Measurements from ENCODE around the gene PRSS23.
"Not testable (repeated sequence)": the region's sequence is repeated elsewhere in the genome, so short reads cannot be mapped to it uniquely, and the experiment has no call there.

PRSS23 gene

DNA sequence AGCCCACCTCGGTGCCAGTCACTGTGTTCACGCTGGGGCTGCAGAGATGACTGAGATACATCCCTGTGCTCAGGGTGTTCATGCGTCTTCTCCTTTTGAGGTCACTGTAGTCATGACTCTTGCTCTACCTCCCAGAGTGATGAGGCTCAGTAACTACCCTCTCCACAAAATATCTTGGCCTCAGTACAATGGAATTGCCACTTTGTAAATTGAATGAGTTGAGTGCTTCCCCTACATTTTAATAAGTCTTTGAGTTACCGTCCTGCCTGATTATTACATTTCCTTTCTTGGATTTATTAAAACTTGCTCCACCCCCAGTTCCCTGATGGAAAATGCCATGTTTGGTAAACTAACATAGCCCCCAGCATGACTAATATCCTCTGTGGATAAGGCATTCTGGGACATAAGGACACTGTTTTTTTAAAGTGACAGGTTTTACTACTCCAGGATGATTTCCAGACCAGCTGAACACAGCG lies 15.9 kb downstream of the PRSS23 start:
- DNase-seq, result no peak

DNA sequence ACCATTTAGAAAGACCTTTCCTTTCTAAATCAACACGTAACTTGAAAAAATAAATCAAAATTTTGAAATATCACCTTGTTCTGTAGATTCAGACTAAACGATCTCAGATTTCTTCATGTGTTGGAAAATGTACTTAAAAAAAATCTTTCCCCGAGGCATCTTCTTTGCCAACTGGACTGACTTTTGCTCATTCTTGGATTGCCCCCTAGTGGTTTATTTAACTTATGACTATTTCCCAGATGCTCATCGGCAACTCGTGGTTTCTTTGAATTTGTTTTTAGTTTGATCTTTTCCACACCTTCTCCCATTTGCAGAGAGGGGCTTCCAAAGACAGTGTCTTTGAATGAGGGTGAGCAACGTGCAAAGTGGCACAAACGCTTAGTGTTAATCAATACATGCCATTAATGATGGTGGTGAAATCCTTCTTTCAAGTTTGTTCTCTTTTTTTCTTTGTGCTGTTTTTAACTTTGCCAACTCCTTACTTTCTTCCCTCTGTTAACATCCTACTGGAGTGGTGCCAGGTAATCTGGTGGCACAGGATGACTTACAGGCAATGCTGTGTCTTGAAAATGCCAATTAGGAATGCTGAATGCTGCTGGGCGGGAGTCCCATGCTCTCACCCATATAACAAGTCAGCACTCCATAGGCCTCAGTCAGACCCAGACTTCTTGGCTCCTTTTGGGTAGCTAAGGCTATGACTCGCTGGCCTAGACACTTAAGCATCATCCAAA lies 18.3 kb downstream of the PRSS23 start:
- peak; percentile 61 for DNase-seq

GRCh38 chr11:86824139-86824538 lies 23.8 kb downstream of the PRSS23 start:
- not testable (repeated sequence) for DNase-seq

- DNase-seq, result not testable (repeated sequence)
These were observed 34.0 kb downstream of the PRSS23 start for GRCh38 chr11:86834376-86834775.

DNA sequence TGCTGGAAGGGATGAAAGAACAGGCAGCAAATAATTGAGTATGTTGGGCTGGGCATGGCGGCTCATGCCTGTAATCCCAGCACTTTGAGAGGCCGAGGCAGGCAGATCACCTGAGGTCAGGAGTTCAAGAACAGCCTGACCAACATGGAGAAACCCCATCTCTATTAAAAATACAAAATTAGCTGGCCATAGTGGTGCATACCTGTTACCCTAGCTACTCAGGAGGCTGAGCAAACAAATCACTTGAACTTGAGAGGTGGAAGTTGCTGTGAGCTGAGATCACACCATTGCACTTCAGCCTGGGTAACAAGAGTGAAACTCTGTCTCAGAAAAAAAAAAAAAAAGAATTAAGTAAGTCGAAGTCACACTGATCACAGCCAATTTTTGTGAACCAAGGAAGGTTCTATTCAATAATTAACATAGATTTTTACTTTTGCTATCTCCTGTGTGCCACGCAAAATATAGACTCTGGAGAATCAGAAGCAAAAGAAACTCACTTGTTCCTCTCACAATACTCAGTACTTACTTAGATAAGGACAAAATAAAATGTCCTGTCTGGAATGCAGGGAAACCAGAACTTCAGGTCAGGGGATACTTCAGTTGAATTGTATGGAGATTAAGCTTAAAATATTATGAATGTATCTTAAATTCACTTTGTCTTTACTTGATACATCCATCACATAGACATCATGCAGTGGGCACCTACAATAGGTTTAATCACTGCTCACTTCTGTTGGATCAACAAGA lies 44.6 kb downstream of the PRSS23 start:
- not testable (repeated sequence) for DNase-seq

GRCh38 chr11:86848132-86848531 lies 47.8 kb downstream of the PRSS23 start:
- DNase-seq, result no peak

DNA sequence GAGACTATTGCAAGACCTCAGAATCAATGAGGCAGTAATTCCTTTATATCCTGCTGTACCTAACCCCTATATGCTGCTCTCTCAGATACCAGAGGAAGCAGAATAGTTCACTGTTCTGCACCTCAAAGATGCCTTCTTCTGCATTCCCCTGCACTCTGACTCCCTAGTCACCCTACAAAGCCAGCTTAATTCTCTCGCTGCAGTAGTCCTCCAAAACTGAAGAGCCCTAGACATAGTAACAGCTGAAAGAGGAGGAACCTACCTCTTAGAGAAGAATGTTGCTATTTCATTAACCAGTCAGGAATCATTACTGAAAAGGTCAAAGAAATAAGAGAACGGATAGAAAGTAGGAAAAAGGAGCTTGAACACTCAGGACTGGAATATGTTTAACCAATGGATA lies 49.3 kb downstream of the PRSS23 start:
- no peak for DNase-seq
